HG02840 (cell line): Measurements from ENCODE around the gene CTDSPL.

Source experiments
- ATAC-seq: cut with Tn5 transposase; IDR thresholded peaks from one replicate; pipeline ENCODE4 v1.9.1; 2021; ENCODE audit warnings: mild to moderate bottlenecking, moderate library complexity, moderate number of reproducible peaks; ENCODE audit not compliant: unreplicated experiment, low FRiP score

The CTDSPL gene

DNA sequence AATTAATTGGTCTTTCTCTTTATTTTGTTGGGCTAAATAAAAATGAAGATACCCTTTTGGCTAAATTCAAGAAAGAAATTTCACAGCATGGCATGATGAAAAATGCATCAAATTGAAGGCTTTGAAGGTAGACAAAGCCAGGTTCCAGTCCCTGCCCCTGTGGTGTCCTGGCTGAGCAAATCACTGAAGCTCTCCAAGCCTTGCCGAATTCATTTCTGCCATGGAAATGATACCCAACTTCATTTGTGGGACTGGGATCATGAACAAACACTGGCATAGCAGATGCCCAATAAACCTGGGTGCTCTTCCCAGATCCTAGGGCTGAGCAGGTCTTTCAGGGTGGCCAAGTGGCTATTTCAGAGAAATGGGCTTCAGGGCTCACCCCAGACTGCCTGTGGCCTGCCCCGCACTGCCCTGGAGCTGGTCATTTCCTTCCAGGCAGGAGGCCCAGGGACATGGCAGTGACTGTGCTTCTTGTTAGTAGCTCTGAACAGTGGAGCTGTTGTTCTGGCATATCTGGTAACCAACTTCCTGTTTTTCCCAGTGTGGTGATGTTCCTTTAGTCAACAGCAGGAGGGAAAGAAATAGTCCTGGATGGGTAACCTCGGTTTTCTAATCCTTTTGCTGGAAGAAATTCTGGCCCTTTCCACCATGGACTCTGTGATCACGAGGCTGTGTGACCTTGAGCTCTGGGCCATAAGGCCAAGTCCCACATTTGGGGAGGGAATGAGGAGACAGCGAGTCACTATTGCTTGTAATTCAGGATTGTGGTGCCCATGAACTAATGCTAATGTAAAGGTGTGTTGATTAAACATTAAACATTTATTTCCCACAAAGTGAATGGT, 47.6 kb downstream of the CTDSPL start:
- no peak for ATAC-seq

GRCh38 chr3:37910671-37911400, 49.2 kb downstream of the CTDSPL start:
- ATAC-seq = no peak

GRCh38 chr3:37912052-37912733, 50.5 kb downstream of the CTDSPL start:
- ATAC-seq = no peak

DNA sequence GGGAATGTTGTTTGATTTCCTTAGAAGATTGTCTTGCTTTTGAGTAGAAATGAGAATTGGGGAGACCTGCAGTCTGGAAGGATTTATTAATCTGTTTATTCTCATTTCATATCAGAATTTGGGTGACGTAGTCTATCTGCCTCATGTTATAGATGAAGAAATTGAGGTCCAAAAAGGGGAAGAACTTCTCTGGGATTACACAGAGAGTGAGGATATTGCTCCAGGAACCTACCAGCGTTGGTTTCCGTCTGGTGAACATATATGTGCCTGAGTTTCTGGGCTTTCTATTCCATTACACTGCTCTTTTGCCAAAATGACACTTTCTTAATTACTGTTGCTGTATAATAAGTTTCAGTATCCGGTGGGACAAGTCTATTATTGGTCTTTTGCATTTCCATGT, 51.8 kb downstream of the CTDSPL start:
- ATAC-seq = no peak

- ATAC-seq = no peak
Measured at GRCh38 chr3:37916685-37917084, 55.0 kb downstream of the CTDSPL start.

GRCh38 chr3:37918627-37919026, 56.9 kb downstream of the CTDSPL start:
- ATAC-seq = no peak

DNA sequence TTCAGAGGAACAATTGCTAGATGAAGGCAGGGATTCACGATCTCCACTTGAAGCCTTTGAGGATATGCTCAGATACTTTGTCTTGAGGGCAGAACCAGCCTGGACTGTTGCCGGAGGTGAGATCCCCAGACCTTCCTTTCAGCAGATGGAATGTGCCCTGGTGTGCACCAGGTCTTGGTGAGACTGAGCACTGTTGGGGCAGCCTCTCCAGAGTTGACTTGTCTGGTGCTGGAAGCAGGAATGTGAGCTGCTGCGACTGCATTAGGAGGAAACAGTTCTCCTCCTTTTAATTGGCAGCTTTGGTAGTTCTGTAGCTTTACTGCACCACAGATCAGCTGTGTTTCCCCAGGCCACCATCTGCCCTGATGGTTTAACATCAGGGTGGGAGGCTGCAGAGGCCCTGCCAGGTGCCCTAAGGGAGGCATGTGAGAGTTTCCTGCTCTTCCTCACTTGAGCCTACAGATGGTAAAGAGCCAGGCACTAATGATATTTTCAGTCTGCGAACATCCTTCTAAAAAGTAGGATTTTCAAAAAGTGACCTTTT, 58.5 kb downstream of the CTDSPL start:
- no peak for ATAC-seq

DNA sequence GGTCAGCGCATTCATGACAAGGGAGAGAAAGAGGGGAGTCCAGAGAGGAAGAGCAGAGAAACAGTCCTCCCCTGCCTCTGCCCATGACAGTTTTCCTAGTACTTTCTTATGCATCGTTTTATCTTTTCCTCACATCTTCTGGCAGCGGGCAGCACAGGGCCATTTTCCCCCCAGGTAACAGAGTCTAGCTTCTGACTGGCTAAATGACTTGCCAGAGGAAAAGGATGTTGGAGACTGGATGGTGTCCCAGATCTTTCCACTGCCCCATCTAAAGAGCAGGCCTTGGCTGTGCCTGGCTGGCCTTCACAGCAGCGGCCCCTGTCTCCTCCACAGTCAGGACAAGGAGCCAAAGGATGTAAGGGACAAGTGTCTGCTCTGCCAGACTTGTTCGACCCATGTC, 59.3 kb downstream of the CTDSPL start:
- no peak for ATAC-seq

GRCh38 chr3:37922721-37923568, 61.3 kb downstream of the CTDSPL start:
- ATAC-seq = no peak

- no peak for ATAC-seq
Measured at GRCh38 chr3:37923569-37924040, 61.9 kb downstream of the CTDSPL start.

DNA sequence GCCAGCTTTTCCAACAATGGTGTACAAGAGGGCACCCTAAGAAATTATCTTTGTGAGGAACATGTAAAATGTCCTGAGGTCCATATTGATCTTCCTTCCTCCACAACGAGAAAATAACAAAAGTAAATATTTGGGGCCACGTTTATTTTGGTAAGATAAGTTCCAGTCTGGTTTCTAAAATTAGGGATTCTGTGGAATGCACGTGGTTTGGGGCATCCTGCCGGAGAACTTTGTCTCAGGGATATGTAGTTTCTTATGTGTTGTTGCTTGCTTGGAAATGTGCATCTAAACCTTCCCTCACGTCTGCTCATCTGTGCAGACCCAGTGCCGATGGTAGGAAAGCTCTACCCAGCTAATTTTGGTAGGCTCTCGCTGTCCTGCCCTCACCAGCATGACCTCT, 62.8 kb downstream of the CTDSPL start:
- ATAC-seq = no peak

GRCh38 chr3:37925157-37925556, 63.5 kb downstream of the CTDSPL start:
- no peak for ATAC-seq

GRCh38 chr3:37926611-37927010, 64.9 kb downstream of the CTDSPL start:
- ATAC-seq = no peak

DNA sequence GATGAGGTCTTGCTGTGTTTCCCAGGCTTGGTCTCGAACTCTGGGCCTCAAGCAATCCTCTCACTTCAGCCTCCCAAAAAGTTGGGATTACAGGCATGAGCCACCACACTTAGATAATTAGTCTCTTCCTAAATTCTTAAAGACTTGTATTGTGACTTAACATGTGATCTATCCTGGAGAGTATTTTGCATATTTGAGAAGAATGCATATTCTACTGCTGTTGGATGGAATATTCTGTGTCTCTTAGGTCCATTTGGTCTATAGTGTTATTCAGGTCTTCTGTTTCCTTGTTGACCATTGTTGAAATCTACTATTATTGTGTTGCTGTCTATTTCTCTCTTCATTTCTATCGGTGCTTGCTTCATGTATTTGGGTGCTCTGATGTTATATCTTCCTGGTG, 68.8 kb downstream of the CTDSPL start:
- ATAC-seq = no peak

DNA sequence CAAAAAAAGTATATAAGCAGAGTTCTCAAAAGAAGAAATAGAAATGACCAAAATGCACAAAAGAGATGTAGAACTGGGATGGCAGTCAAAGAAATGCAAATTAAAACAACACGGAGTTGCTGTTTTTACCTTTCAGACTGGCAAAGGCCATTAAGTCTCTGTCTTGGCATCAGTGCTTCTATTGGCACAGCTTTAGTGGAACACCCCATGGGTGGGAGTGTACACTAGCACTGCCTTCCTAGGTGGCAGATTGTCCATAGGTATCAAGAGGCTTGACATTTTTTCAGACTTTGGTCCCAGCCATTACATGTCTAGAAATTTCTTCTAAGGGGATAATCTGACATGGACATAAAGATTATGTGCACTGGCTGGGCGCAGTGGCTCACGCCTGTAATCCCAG, 70.8 kb downstream of the CTDSPL start:
- no peak for ATAC-seq

DNA sequence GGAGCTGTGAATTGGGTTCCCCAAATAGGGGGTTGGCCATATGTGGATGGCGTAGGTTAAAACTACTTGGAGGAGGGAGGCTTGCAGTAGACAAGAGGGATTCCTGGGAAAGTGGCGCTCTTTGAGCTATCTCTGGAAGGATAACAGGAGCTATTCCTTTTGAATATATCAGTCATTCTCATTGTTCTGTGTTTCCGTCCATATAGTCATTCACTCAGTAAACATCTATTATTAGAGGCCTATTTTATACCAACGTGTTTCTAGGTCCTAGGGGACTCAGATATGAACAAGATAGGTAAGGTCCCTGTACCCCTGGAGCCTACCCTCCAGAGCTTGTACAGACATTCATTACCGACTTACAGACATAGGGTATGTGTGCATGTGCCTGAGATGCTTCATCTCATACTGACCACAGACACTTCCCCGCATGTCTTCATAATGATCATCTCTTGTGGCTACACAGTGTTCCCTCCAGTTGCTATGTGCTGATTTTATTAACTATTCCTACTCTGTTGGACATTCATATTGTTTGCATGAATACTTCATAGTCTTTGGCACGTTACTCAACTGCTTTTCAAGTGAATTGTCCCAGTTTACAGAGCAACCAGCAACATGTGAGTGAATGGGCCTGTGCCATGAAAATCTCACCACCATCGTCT, 73.1 kb downstream of the CTDSPL start:
- ATAC-seq = no peak

DNA sequence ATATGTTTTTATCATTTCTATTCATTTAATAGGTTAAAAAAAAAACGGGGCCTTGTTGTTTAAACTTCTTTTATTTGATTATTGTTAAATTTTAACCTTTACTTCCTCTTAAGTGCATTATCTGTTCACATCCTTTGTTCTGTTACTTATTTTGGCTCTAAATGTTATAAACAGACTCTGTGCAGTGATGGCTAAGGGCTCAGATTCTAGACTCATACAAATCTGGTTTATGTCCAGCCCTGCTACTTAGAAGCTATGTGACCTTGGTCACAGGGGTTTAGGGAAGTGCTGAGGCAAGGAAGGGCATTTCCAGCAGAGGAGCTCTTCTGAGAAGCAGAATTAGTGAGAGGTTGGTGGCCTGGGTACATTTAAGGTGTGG, 73.6 kb downstream of the CTDSPL start:
- ATAC-seq = no peak

DNA sequence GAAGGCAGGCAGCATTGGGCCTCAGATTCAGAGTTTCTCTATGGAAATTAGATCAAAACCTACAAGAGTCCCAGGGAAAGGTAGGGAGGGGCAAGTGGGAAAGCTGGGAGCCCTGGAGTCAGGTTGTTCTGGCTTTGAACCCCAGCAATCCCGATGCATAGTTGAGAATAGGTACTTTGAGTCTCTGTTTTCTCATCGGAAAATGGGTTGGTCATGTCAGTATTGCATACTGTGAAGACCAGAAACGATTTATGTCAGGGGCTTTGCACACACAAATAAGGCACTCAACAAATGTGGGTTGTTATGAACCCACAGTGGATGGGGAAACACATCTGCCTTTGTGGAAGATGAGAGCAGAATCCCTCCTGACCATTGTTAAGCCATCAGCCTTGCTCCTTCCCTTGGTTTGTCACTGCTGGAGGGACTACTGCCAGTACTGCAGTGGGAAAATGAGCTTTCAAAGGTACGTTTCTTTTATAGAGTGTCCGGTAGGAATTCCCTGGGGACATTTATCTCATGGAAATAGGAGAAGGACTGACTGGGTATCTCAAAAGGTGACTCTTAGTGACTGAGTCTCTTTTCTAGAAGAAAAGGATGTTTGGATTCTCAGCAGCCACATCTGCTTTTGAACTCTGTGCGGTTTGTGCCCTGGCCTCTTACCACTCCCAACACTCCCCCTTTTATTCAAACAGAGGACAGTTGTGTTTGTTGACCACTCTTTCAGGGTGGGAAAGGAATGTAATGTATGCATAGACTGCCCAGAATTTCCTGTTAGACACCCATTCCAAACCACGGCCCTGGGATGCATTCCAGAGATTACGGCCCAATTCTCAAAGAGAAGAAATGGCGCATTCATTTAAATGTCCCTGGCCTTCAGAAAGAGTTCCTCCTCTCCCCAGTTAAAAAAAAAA, 74.3 kb downstream of the CTDSPL start:
- no peak for ATAC-seq

- ATAC-seq = no peak
Measured at GRCh38 chr3:37937156-37937555, 75.5 kb downstream of the CTDSPL start.
